ENCODE data around the gene TXNL1.

TXNL1 gene

DNA sequence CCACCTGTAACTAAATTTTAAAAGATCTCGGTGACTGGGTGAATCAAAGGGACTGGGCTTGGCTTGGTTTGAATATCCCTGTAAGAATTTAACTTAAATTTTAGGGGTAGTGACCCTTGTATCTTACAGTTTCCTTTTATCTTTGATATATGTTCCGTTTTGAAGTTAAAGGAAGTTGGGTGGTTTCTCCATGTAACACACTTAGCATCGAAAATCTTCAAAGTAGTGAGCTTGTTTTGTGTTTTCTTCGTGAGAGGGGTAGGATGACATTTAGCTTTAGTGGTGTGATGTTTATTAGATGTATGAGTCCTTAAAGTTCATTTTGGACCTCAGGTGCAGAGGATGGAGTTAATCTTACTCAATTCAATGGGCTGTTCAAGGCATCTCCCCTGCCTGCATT is 14.4 kb upstream of the TXNL1 start:
- in situ Hi-C loops (cut with HindIII; ENCODE audit: low pct_unique_long_range_greater_than_20kb, low sequenced_read_pairs), result no loop called here
- no peak for TF ChIP-seq JUND (IDR thresholded peaks at IDR 0.05; ENCODE audit: low read depth)
- DNase-seq (ENCODE audit: low read depth in 1 of 2, low spot score in 1 of 2), result no peak

DNA sequence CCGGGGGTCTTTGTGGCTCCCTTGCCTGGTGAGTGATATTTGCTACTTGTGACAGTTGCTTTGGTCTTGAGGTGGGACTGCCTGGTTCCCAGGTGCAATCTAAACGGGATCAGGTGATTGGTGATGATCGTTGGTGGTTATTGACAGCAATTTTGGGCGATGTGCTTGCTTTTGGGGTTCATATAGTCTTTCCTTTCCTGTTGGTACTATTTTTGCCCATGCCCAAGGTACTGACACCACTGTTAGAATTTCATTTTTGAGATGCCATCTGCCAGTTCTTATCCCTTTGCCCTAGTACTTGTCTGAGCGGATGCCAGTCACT is 13.3 kb upstream of the TXNL1 start:
- in situ Hi-C loops (cut with HindIII; ENCODE audit: low pct_unique_long_range_greater_than_20kb, low sequenced_read_pairs), result no loop called here
- no peak for TF ChIP-seq JUND (IDR thresholded peaks at IDR 0.05; ENCODE audit: low read depth)
- DNase-seq (ENCODE audit: low read depth in 1 of 2, low spot score in 1 of 2), result no peak

DNA sequence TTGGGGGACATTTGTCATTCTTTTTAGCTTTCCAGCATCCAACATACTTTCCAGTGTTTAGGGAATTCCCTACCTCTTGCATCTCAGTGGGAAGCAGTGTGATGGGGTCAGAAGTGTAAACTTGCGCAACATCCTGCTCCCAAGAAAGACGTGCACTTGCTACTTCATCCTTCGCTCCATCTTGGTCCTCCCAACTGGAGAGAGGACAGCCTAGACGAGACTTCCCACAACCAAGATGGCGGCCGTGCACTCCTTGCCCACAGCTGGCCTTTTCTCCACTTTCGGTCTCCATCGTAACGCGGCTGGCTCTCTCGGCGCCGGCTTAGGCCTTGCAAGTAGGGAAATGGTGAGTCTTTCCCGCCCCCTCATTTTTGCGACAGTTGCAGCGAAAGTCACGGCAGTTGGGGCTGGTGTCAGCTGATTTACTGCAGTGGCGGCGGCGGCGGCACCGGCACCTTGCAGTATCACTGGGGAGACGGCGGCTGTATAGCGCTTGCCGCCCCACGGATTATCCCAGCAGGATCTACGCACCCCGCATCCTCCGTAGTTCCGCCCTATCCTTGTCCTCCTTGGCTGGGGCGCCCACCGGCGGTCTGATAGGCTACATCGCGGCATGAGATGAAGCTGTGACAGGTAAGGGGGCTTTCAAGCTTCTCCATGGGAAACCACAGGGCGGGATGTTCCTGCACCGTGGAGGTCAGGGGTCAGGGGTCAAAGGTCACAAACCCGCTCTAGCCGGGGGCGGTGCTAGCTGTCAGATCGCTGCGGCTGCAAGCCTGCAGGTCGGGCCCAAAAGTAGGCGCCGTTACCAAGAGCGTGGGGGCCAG is 12.8 kb upstream of the TXNL1 start, which contains the start of gene WDR7:
TSS of gene WDR7 (plus strand) at position 416 of the 827 bp plus-strand sequence. CDS start 21,157 bp downstream, outside the sequence.
- TF ChIP-seq JUND (IDR thresholded peaks at IDR 0.05; ENCODE audit: low read depth), result no peak
- DNase-seq (ENCODE audit: low read depth in 1 of 2, low spot score in 1 of 2), result peak; percentile 26 to 97
- in situ Hi-C loops (cut with HindIII; ENCODE audit: low pct_unique_long_range_greater_than_20kb, low sequenced_read_pairs), result no loop called here

DNA sequence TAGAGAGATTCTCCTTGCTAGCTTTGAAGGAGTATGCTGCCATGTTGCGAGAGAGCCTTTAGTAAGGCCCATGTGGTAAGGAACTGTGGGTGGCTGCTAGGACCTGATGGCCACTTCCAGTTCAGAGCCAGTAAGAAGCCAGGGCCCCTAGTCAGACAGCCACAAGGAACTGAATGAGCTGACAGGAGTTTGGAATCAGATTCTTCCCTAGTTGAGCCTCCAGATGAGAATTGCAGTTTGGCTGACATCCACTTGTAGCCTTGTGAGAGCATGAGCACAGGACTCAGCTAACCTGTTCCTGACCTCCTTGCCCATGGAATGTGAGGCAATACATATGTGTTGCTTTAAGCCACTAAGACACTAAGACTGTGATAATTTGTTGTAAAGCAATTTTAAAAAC is 11.6 kb upstream of the TXNL1 start:
- no peak for DNase-seq (ENCODE audit: low read depth in 1 of 2, low spot score in 1 of 2)
- in situ Hi-C loops (cut with HindIII; ENCODE audit: low pct_unique_long_range_greater_than_20kb, low sequenced_read_pairs), result no loop called here
- TF ChIP-seq JUND (IDR thresholded peaks at IDR 0.05; ENCODE audit: low read depth), result no peak

DNA sequence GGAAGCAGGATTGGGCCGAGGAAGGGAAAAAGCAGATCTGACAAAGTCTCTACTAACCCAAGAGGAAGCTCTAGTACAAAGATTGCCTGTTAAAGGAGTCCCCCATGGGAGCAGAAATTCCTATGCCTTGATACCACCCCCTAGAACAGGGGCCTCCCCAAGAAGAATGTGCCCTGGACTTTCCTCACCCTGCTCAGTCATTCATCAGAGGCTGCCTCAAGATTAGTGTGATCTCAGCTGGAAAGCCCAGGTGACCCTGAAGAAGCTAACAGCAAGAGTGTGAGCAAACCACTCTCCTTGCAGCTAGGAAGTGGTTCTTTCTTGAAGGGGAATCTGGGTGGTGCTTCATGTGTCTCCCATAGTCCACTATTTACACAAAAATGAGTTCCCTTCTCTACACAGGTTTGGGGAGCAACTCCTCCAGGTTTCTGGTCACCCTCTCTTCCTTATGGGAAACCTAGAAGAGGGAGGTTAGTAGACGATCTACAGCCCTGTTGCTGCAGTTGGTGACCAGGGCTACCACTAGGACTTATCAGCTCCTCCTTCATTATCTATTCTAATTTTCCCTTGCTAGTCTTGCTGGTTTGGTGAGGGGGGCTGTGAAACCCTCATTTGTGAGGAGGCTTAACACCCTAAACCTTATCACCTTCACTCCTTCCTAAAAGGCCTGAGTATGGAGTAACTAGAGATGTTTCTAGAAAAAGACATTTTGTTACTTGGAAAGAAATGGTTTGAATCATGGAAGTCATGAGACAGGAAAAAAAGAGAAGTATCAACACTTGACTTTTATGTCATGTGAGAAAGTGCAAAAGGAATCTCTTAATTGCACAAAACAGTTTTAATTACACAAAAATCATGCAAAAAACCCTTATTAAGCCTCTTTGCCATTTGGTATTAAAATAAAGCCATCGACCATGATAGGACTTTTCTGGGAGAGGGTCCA is 9.8 kb upstream of the TXNL1 start:
- DNase-seq (ENCODE audit: low read depth in 1 of 2, low spot score in 1 of 2), result no peak
- no peak for TF ChIP-seq JUND (IDR thresholded peaks at IDR 0.05; ENCODE audit: low read depth)
- in situ Hi-C loops (cut with HindIII; ENCODE audit: low pct_unique_long_range_greater_than_20kb, low sequenced_read_pairs), result no loop called here

DNA sequence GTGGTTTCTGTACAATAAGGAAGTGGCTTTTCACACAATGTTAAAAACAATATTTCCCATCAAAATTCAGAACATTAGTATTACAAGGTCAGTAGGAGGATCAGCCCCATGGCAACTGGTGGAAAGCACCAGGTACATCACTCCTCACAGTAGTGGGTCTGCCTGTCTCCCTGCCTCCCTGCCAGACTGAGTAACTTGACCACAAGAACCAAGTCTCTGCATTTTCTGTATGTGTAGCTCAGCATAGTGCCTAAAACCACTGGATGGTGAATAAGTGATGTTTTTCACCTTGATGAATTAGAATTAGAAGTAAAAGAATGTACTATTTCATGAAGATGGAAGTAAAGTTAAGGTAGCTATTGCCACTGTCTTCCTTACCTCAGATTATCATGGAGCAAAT is 8.7 kb upstream of the TXNL1 start:
- no peak for TF ChIP-seq JUND (IDR thresholded peaks at IDR 0.05; ENCODE audit: low read depth)
- in situ Hi-C loops (cut with HindIII; ENCODE audit: low pct_unique_long_range_greater_than_20kb, low sequenced_read_pairs), result no loop called here
- no peak for DNase-seq (ENCODE audit: low read depth in 1 of 2, low spot score in 1 of 2)

DNA sequence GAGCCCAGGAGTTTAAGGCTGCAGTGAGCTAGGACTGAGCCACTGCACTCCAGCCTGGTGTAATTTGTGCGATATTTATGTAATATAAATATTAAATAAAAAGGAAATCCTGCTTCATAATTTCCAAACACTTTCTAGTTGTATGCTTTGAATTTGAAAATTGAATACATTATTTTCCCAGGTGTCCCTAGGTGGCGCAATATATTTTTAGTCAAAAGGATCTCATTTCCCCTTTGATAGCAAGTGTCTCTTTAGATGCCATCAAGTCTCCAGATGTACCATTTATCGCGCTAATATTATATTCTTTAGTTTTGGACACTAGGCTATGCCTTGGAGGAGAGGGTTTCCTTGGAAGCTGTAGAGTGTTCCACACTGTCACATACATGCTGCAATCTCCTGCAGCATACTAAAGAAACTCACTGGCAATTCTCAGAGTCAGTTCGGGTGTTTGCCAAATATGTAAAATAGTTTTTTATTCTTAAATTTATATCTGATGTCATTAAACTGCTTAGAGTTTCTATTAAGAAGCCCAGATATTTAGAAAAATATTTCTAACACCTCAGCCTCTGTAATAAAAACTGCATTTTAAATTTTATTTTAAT is 7.1 kb upstream of the TXNL1 start:
- in situ Hi-C loops (cut with HindIII; ENCODE audit: low pct_unique_long_range_greater_than_20kb, low sequenced_read_pairs), result no loop called here
- TF ChIP-seq JUND (IDR thresholded peaks at IDR 0.05; ENCODE audit: low read depth), result no peak
- peak in 1 of 2 experiments; percentile 21 for DNase-seq (ENCODE audit: low read depth in 1 of 2, low spot score in 1 of 2)

DNA sequence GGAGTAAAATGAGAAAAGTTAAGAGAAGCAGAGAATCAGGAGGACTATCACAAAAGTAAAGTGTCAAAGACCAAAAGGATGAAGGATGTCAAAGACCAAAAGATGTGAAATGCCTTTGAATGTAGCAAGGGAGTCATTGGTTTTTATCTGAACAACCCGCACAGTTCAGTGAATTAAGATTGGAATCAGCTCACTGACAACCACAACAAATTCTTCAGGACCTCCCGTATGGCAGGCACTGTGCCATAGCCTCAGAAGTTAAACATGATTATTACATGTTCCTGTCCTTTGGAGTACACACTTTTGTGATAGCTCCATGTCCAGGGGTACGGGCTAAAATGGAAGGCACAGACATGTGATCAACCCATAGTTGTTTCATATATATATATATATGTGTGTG is 5.0 kb upstream of the TXNL1 start:
- DNase-seq (ENCODE audit: low read depth in 1 of 2, low spot score in 1 of 2), result no peak
- in situ Hi-C loops (cut with HindIII; ENCODE audit: low pct_unique_long_range_greater_than_20kb, low sequenced_read_pairs), result no loop called here
- no peak for TF ChIP-seq JUND (IDR thresholded peaks at IDR 0.05; ENCODE audit: low read depth)

DNA sequence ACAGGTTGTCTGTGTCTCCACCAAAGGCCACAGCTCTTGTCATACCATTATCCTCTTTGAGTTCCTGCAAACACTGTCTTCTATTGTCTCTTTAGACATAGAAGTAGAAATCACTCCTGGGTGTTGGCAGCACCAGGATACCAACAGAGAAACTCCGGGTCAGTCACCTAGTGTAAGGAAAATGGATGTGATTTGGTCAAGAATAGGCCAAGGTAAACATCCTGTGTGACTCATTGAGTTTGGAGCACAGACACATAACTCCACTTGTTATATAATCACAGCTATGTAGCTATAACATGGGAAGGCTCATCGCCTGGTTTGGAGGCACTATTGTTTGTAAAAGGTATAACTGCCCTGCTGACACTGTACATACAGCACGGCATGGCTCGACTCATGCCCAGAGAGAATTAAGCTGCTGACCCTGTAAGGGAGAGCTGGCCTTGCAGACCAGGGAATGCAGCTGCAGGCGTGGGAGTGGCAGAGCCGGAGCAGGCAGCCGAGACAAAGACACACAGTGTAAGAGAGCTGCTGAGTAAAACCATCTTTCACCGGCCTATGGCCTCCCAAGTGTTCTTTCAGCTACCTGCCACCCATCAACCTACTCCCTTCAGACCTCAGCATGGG is 3.4 kb upstream of the TXNL1 start:
- in situ Hi-C loops (cut with HindIII; ENCODE audit: low pct_unique_long_range_greater_than_20kb, low sequenced_read_pairs), result no loop called here
- DNase-seq (ENCODE audit: low read depth in 1 of 2, low spot score in 1 of 2), result no peak
- TF ChIP-seq JUND (IDR thresholded peaks at IDR 0.05; ENCODE audit: low read depth), result no peak

DNA sequence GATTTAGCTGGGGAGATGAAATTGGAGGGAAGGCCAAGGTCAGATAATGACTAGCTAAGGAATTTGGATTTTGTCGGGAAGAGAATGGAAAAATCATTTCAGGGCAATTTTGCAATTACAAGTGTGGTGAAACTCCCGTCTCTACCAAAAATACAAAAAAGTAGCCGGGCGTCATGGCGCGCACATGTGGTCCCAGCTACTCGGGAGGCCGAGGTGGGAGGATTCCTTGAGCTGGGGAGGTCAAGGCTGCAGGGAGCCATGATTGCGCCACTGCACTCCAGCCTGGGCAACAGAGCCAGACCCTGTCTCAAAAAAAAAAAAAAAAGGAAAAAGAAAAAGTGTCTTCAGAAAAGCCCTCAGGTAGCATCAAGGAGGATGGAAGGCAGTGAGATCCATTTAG is 1.2 kb upstream of the TXNL1 start:
- DNase-seq (ENCODE audit: low read depth in 1 of 2, low spot score in 1 of 2), result no peak
- in situ Hi-C loops (cut with HindIII; ENCODE audit: low pct_unique_long_range_greater_than_20kb, low sequenced_read_pairs), result no loop called here
- TF ChIP-seq JUND (IDR thresholded peaks at IDR 0.05; ENCODE audit: low read depth), result no peak

DNA sequence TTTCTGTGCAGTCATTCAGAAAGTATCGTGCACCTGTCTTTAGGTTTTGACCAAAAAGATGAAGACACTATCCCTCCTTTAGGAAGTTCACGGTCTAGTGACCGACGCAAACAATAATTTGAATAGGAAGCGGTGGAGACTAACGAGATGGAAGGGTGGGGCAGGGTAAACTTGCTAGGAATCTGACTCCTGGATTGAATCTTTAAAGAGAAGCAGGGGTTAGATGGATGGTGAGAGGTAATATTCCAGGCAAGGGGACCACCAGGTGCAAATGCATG is 651 bp upstream of the TXNL1 start:
- no peak for TF ChIP-seq JUND (IDR thresholded peaks at IDR 0.05; ENCODE audit: low read depth)
- DNase-seq (ENCODE audit: low read depth in 1 of 2, low spot score in 1 of 2), result no peak
- in situ Hi-C loops (cut with HindIII; ENCODE audit: low pct_unique_long_range_greater_than_20kb, low sequenced_read_pairs), result no loop called here

DNA sequence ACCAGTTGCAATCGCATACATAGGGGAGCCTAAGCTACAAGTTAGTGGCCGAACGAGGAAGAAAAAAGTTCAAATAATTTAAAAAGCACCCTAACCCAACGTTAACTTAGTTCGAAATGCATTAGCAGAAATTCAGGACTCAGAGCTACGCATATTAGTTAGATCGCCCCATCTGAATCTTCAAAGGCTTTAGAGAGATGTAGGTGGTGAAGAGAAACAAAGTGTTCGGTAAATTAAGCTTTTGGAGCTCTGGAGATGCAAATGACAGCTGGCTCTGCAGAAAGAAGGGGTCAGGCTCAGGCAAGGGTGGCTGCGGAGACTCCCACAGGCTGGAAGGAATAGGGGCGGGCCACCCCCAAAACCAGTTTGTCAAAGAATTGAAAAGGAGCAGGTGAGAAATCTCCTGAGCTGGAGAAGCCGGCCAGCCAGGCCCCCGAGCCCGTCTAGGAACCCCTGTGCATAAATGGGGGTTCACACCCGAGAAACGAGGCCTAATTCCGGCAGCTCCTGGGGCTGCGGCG is 621 bp downstream of the TXNL1 start:
- DNase-seq (ENCODE audit: low read depth in 1 of 2, low spot score in 1 of 2), result peak in 1 of 2 experiments; percentile 57
- in situ Hi-C loops (cut with HindIII; ENCODE audit: low pct_unique_long_range_greater_than_20kb, low sequenced_read_pairs), result no loop called here
- TF ChIP-seq JUND (IDR thresholded peaks at IDR 0.05; ENCODE audit: low read depth), result no peak

All from T47D (cell line).